ENCODE data around the gene DPCD. TPM values are rescaled to one million over a fixed set of nuclear protein-coding genes. Genes with fewer than 3 reads are reported as not detected.

DPCD gene
- total RNA-seq, 4 donors from 2014 or later: 13.8 to 24.2 (median 18.1) TPM

DNA sequence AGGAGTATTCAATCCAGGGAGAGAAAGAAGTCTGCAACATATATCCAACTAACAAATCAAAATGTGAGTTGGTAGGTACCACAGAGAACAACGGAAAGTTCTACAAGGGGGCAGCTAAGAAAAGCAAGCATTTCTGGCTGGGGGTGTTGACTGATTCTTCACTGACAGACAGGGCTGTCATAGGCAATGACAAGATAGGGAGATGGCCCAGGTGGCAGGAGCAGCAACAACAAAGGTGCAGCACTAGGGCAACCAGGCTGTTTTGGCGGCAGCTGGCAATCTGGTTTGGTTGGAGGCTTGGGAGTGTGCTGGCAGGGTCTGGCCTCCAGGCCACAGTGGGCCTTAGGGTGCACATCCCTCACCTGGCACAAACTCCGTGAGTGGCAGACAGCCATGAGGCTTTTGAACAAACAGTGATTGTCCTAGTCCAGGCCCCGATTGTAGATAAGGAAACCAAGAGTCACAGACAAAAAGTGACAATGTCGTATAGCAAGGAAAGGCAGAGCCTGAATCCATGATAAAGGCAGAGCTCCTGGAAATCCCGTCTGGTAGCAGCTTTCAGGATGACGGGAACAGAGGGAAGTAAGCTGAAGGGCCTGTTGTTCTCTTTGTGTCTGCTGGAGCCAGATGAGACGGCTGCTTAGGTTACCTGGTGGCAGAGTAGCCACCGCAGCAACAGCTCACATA lies 28.4 kb downstream of the DPCD start:
- Histone ChIP-seq H3K9me3 (no peaks in the 10 kb centered on the region), H3K4me1 (peaks cover 0 to 10% (median 0%) of the 10 kb centered on the region in 4 donors), H3K4me3 (no peak overlapping the region), H3K36me3 (peaks cover 12 to 85% (median 49%) of the 10 kb centered on the region in 4 donors), H3K27me3 (no peaks in the 10 kb centered on the region), H3K27ac (replicated peaks in 1 of 4) (no peak overlapping the region)
- no peak for DNase-seq (ENCODE audit: extremely low spot score)
- intact Hi-C loops (cut with DNase I): no loop called here
- WGBS: 87% methylated on average over 9 of the region's 9 CpGs
- TF ChIP-seq EP300 (IDR thresholded peaks at IDR 0.05): no peak
- TF ChIP-seq POLR2A (IDR thresholded peaks at IDR 0.05; ENCODE audit: low read depth): no peak
- TF ChIP-seq, protein P1, sequence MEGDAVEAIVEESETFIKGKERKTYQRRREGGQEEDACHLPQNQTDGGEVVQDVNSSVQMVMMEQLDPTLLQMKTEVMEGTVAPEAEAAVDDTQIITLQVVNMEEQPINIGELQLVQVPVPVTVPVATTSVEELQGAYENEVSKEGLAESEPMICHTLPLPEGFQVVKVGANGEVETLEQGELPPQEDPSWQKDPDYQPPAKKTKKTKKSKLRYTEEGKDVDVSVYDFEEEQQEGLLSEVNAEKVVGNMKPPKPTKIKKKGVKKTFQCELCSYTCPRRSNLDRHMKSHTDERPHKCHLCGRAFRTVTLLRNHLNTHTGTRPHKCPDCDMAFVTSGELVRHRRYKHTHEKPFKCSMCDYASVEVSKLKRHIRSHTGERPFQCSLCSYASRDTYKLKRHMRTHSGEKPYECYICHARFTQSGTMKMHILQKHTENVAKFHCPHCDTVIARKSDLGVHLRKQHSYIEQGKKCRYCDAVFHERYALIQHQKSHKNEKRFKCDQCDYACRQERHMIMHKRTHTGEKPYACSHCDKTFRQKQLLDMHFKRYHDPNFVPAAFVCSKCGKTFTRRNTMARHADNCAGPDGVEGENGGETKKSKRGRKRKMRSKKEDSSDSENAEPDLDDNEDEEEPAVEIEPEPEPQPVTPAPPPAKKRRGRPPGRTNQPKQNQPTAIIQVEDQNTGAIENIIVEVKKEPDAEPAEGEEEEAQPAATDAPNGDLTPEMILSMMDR (IDR thresholded peaks at IDR 0.05): no peak
- TF ChIP-seq POLR2AphosphoS5 (IDR thresholded peaks at IDR 0.05): no peak

DNA sequence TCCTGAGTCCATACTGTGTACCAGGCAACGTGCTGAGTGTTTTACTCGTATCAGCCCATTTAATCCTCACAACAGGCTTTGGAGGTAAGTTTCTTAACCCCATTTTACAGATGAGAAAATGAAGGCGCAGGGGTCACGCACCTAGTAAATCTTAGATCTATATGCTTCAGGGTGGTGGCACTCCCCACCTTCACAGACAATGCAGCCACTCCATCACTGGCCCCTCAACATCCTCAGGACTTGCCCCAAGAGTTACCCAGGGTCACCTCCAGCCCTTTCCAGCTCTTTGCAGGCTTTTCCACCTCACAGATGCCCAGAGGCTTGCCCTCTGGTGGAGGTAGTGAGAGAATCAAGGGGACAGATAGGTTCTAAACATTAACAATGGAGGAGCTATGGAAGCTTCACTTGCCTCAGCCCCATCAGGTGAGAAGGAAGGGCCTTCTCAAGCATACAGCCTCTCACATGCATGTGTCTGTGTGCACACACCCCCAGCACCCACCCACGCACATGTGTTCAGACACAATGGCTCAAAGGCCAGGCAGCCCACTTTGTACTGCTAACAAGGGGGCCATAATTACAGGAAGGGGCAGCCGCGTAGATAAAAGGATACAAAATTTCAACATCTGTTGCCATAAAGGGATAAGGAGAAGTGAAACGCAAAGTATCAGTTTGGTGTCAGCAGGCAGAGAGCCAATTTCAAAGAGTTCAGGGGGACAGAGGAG lies 29.1 kb downstream of the DPCD start:
- intact Hi-C loops (cut with DNase I): no loop called here
- Histone ChIP-seq H3K36me3 (peaks cover 12 to 85% (median 47%) of the 10 kb centered on the region in 4 donors), H3K4me3 (no peak overlapping the region), H3K27ac (replicated peaks in 1 of 4) (no peak overlapping the region), H3K9me3 (no peaks in the 10 kb centered on the region), H3K27me3 (no peaks in the 10 kb centered on the region), H3K4me1 (peaks cover 0 to 10% (median 0%) of the 10 kb centered on the region in 4 donors)
- WGBS: 87% methylated on average over 8 of the region's 8 CpGs
- TF ChIP-seq EP300 (IDR thresholded peaks at IDR 0.05) (no peak), POLR2A (IDR thresholded peaks at IDR 0.05; ENCODE audit: low read depth) (no peak), POLR2AphosphoS5 (IDR thresholded peaks at IDR 0.05) (no peak)
- TF ChIP-seq, protein P1 (IDR thresholded peaks at IDR 0.05): no peak
- no peak for DNase-seq (ENCODE audit: extremely low spot score)

DNA sequence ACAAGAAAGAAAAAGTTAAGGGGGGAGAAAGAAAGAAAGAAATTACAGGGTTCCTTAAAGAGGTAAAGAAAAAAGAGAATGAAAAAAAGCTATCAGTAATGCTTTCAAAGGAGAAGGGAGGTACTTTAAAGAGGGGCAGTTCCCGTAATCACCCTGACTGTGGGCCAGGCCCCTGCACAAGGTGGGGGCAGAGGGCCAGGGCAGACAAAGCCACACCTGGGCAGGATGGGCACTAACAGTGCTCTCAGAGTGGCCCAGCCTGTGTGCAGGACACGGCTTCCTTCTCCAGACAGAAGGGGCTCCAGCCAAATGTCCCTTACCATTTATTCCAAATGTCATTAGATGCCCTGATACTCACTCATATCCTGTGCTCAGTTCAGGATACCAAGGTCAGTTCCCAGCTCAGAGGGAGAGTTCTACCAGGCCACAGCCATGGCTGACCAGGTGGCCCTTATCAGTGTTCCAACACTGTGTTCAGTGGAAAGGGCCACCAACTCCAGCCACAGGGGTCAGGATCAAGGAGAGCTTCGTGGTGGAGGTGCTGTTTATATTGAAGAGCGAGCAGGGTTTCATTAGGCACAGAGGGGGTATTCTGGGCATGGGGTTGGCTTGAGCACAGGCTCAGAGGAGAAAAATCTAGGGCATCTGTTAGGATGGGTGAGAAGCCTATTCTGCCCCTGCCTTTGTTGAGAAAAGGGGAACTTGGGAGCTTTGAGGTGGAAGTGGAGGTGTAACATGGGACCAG lies 29.9 kb downstream of the DPCD start:
- DNase-seq (ENCODE audit: extremely low spot score): no peak
- Histone ChIP-seq H3K27ac (replicated peaks in 1 of 4) (no peak overlapping the region), H3K36me3 (peaks cover 12 to 84% (median 47%) of the 10 kb centered on the region in 4 donors), H3K9me3 (no peaks in the 10 kb centered on the region), H3K27me3 (no peaks in the 10 kb centered on the region), H3K4me1 (peaks cover 0 to 10% (median 0%) of the 10 kb centered on the region in 4 donors), H3K4me3 (no peak overlapping the region)
- WGBS: 91% methylated on average over 3 of the region's 4 CpGs
- intact Hi-C loops (cut with DNase I): no loop called here
- TF ChIP-seq POLR2A (IDR thresholded peaks at IDR 0.05; ENCODE audit: low read depth) (no peak), POLR2AphosphoS5 (IDR thresholded peaks at IDR 0.05) (no peak), EP300 (IDR thresholded peaks at IDR 0.05) (no peak)
- TF ChIP-seq, protein P1 (IDR thresholded peaks at IDR 0.05): no peak

DNA sequence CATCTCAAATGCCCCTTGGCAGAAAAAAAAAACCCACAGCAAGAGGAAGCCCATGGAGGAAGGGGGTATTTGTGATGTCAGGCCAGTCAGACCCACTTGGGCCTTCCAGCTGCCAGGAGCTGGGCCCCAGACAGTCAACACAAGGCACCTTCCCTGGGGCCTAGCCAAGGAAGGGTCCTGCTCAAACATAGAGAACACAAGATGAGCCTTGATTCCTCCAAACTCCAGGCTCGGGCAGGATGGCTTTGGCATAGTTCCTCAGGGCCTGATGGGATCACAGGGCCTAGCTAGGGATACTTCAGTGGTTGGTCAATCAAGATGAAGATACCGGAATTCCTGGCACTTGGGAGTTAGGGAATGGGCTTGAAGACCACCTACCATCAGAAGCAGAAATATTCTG lies 30.8 kb downstream of the DPCD start:
- intact Hi-C loops (cut with DNase I): no loop called here
- no peaks in the 10 kb centered on the region for H3K9me3 ChIP-seq
- 94% methylated on average over 2 of the region's 2 CpGs for WGBS
- TF ChIP-seq POLR2A (IDR thresholded peaks at IDR 0.05; ENCODE audit: low read depth) (no peak), POLR2AphosphoS5 (IDR thresholded peaks at IDR 0.05) (no peak), EP300 (IDR thresholded peaks at IDR 0.05) (no peak)
- TF ChIP-seq, protein P1 (IDR thresholded peaks at IDR 0.05): no peak
- H3K4me3 ChIP-seq: no peak overlapping the region
- no peak overlapping the region for H3K27ac ChIP-seq (replicated peaks in 1 of 4)
- no peak for DNase-seq (ENCODE audit: extremely low spot score)
- H3K36me3 ChIP-seq: peaks cover 12 to 85% (median 49%) of the 10 kb centered on the region in 4 donors
- no peaks in the 10 kb centered on the region for H3K27me3 ChIP-seq
- H3K4me1 ChIP-seq: peaks cover 0 to 8% (median 0%) of the 10 kb centered on the region in 4 donors
